NT2/D1 (cell line): Measurements from ENCODE around the gene KIF2A.

ENCODE experiments used
- DNase-seq: peaks from one replicate; pipeline ENCODE4 v3.0.0-alpha.2; 2011; ENCODE audit warnings: low read depth, low spot score
- H3K27me3 ChIP-seq: 2 replicates; pipeline ENCODE4 v1.6.0; 2011; ENCODE audit warnings: mild to moderate bottlenecking; ENCODE audit not compliant: insufficient read length, insufficient read depth
- H3K36me3 ChIP-seq: 2 replicates; pipeline ENCODE4 v1.6.1; 2011; ENCODE audit warnings: mild to moderate bottlenecking, low read length, mixed read lengths; ENCODE audit not compliant: insufficient read depth, insufficient read length
- H3K4me1 ChIP-seq: 2 replicates; pipeline ENCODE4 v1.5.1; 2011; ENCODE audit not compliant: insufficient read depth, insufficient read length
- H3K4me3 ChIP-seq: 2 replicates; pipeline ENCODE4 v1.5.1; 2011; ENCODE audit warnings: low read depth; ENCODE audit not compliant: insufficient read length
- H3K9ac ChIP-seq: 2 replicates; pipeline ENCODE4 v1.6.0; 2011; ENCODE audit warnings: low read depth; ENCODE audit not compliant: insufficient read length
- H3K9me3 ChIP-seq: 2 replicates; pipeline ENCODE4 v1.5.1; 2011; ENCODE audit warnings: mild to moderate bottlenecking, low read length; ENCODE audit not compliant: insufficient read depth
- SUZ12 ChIP-seq: IDR thresholded peaks from 2 replicates; pipeline ENCODE4 v1.6.1; 2011; ENCODE audit not compliant: insufficient read length, insufficient read depth; ENCODE audit errors: extremely low read depth
- YY1 ChIP-seq: IDR thresholded peaks from 2 replicates; pipeline ENCODE4 v1.6.1; 2011; ENCODE audit not compliant: insufficient read length, insufficient read depth
- ZNF274 ChIP-seq: IDR thresholded peaks from 2 replicates; pipeline ENCODE4 v1.6.1; 2011; ENCODE audit warnings: mild to moderate bottlenecking, low read depth, low read length

Gene KIF2A

DNA sequence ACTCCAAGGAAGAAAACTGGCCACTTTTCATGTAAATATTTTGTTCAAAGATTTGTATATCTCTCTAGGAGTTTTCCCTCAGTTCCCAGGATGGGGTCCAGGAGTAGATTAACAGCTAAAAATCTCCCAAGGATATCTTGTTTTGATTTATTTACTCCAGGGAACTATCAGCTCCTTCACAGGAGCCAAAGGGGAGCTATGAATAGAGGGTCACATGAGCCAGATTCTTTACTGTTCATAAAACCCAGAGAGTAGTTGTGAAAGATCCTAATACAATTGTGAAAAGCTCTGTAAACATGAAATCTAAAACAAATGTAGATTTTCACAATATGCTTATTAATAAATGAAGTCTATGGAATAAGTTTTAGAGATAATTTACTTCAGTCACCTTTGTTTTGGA lies 80.8 kb downstream of the KIF2A start:
- no peak for DNase-seq
- Histone ChIP-seq H3K27me3 (no peaks in the 10 kb centered on the region), H3K4me1 (no peaks in the 10 kb centered on the region), H3K4me3 (no peak overlapping the region), H3K36me3 (peaks cover 64% of the 10 kb centered on the region), H3K9me3 (no peaks in the 10 kb centered on the region), H3K9ac (no peak overlapping the region)
- TF ChIP-seq ZNF274 (no peak), YY1 (no peak), SUZ12 (no peak)

DNA sequence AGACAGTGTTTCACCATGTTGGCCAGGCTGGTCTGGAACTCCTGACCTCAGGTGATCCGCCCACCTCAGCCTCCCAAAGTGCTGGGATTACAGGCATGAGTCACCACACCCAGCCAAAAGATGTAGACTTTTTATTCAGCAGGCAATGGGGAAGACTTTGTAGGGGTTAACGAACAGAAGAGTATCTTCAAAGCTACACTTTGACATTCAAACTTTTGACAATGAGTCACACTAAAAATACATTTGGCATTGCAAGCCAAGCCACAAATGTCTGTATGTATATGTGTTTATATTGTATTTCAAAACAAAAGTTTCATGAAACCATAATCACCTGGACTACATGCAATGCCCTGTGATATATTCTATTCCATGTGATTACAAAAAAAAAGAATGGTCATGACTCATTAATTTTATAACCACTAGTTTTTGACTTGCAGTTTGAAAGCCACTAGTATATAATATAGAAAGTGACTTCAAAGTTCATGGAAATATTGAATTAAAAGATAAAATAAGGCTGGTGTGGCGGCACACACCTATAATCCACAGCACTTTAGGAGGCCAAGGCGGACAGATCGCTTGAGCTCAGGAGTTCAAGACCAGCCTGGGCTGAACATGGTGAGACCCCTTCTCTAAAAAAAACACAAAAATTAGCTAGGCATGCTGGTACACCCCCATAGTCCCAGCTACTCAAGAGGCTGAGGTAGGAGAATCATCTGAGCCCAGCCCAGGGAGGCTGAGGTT lies 89.4 kb downstream of the KIF2A start:
- no peak for DNase-seq
- no peaks in the 10 kb centered on the region for H3K27me3 ChIP-seq
- peaks cover 66% of the 10 kb centered on the region for H3K36me3 ChIP-seq
- no peak overlapping the region for H3K4me3 ChIP-seq
- TF ChIP-seq SUZ12 (no peak), YY1 (no peak), ZNF274 (no peak)
- no peaks in the 10 kb centered on the region for H3K4me1 ChIP-seq
- no peak overlapping the region for H3K9ac ChIP-seq
- H3K9me3 ChIP-seq, result no peaks in the 10 kb centered on the region

DNA sequence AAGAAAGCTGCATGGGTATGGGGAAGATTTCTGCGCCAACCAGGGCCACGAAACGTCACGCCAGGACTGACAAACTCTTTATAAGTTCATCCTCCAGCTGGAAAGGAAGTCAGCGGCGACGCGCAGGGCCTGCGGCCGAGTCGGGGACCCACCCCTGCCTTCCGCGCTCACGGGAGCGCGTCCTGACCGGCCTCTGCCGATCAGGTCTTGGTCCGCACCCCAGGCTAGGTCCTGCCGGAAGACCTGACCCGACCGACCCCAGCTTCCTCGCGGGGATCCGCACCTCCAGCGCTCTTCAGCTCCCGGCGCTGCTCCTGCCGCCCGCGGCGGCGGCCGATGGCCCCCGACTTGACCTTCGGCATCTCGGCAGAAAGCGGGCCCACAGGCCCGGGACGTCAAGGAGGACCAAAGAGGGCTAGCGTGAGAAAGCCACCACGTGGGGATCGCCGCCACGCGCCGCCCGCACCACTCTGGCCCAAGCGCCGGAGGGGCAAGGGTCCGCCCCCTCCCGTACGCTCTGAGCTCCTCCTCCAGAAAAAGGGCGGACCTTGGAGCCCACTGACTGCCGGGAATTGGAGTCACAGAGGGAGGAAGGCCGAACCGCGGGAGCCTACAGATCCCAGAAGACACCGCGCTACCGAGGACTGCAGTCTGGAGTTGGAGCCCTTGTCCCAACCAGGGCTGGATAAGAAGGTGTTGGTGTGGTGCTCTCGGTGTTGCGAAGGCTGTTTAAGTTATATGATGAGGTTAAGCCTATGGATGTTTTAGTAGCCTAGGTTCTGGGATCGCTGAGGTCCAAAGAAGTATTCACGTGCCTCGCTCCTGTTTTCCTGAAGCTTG lies 97.6 kb downstream of the KIF2A start, which contains the start of gene DIMT1:
TSS of gene DIMT1 (minus strand) at position 495 of the 840 bp plus-strand sequence. CDS start at position 362, 133 bp downstream.
- H3K9me3 ChIP-seq, result no peaks in the 10 kb centered on the region
- H3K36me3 ChIP-seq, result peaks cover 22% of the 10 kb centered on the region

DNA sequence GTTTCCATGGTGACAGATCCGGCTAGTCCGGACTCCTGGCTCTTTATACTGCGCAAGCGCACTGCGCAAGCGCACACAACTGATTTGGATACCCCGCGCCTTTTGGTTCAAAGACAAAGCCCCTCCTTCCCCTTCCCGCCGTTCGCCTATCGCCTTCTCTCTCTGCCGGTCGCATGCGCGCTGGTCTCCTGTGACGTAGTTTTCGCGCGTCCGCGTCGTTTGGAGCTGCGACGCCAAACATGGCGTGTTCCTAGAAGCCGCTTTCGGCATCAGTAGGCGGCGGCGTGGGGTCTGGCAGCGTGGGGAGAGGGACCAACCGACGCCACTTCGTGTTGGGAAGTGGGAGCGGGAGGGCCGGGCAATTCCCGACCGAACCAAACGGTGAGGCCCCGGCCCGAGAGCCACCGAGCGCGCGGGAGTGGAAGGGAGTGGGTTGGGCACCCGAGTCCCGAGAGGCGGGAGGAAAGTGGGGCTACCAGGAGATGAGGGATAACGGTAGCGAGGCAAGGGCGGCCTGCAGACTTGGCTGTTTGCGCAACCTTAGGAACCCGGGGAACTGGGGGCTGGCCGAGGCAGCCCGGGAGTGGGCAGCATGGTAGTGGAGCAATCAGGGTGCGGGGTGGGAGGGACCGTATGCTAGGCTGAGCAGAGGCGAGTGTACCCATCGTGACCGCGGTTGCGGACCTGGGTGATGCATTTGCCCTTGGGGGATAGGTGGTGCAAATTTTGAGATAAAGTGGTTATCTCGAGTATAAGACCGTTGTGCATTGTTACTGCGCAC lies 106.7 kb downstream of the KIF2A start, which contains the start of gene IPO11:
TSS of gene IPO11 (plus strand) at position 215 of the 781 bp plus-strand sequence. CDS start 24,517 bp downstream, outside the sequence.
- Histone ChIP-seq H3K4me3 (peak within 1 kb of the TSS; percentile 92), H3K4me1 (no peaks in the 10 kb centered on the region), H3K27me3 (no peaks in the 10 kb centered on the region), H3K9me3 (no peaks in the 10 kb centered on the region), H3K36me3 (no peaks in the 10 kb centered on the region), H3K9ac (peak within 1 kb of the TSS; percentile 89)
- TF ChIP-seq YY1 (peak; percentile 71), ZNF274 (no peak)
- peak; percentile 94 for DNase-seq

More for the DNA sequence above, 97.6 kb downstream of the KIF2A start, which contains the start of gene DIMT1:
- peak within 1 kb of the TSS; percentile 88 for H3K4me3 ChIP-seq
- TF ChIP-seq SUZ12, result no peak
- no peak for TF ChIP-seq YY1
- no peak for TF ChIP-seq ZNF274
- peak; percentile 91 for DNase-seq
- H3K27me3 ChIP-seq, result no peaks in the 10 kb centered on the region
- peak within 1 kb of the TSS; percentile 88 for H3K9ac ChIP-seq
- H3K4me1 ChIP-seq, result no peaks in the 10 kb centered on the region

DNA sequence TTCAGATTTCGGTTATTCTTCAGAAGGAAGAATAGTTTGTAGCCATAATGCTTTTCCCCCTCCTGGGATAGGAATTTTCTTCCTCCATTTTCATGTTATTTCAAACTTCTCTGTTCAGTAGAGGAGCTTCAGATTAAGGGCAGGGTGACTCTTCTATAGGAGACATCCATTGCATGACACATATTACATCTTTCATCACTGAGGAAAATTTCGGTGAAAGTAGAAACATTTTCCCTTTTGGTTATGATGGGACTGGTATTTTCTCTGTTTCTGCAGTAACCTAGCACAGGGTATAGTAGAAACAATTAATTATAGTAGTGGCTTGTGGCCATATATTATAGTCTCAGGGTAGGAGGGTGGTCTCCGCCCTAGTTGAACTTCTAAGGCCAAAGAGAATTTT lies 107.7 kb downstream of the KIF2A start:
- H3K9ac ChIP-seq, result no peak overlapping the region
- H3K4me1 ChIP-seq, result no peaks in the 10 kb centered on the region
- H3K4me3 ChIP-seq, result peak overlapping the region; percentile 92
- DNase-seq, result no peak
- TF ChIP-seq ZNF274, result no peak
- TF ChIP-seq SUZ12, result no peak
- no peak for TF ChIP-seq YY1
- H3K9me3 ChIP-seq, result no peaks in the 10 kb centered on the region
- H3K27me3 ChIP-seq, result no peaks in the 10 kb centered on the region
- no peaks in the 10 kb centered on the region for H3K36me3 ChIP-seq

DNA sequence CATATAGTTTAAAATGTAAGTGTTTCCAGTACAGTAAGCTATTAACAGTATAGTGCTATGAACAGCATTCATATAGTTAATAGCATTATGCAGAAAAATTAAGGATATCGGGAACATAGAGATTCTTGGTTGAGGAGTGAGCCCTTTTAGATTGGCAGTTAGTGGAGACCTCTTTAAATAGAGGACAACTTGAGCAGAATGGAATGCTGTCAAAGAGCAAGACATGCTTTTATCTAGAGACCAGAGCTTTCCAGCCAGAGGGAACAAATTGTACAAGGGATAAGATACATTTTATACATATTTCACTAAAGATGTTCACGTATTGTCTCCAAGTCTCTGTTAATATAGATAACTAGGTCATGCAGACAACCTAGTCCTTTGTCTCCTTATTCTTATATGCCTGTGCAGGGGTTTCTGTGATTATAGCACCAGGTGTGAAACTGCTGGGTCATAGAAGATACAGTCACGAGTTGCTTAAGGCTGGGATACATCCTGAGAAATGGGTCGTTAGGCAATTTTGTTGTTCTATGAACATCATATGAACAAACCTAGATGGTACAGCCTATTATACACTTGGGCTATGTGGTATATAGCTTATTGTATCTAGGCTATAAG lies 112.6 kb downstream of the KIF2A start:
- peaks cover 2% of the 10 kb centered on the region for H3K36me3 ChIP-seq
- no peak overlapping the region for H3K9ac ChIP-seq
- no peaks in the 10 kb centered on the region for H3K27me3 ChIP-seq
- no peak overlapping the region for H3K4me3 ChIP-seq
- H3K4me1 ChIP-seq, result no peaks in the 10 kb centered on the region
- no peak for TF ChIP-seq YY1
- TF ChIP-seq ZNF274, result no peak
- no peak for TF ChIP-seq SUZ12
- no peaks in the 10 kb centered on the region for H3K9me3 ChIP-seq
- DNase-seq, result no peak
